ENCODE measurements around the gene MMS22L. TPM values are rescaled to one million over a fixed set of nuclear protein-coding genes. Genes with fewer than 3 reads are reported as not detected.
"Not testable (repeated sequence)": the region's sequence is repeated elsewhere in the genome, so short reads cannot be mapped to it uniquely, and the experiment has no call there.

MMS22L gene
- total and polyA plus RNA-seq, 11 donors = 0.61 to 6.6 (median 2.3) TPM

GRCh38 chr6:97175806-97176205 is 107.2 kb downstream of the MMS22L start:
- no peaks in the 10 kb centered on the region for H3K4me1 ChIP-seq
- TF ChIP-seq CTCF (IDR thresholded peaks at IDR 0.05) (no peak), POLR2A (IDR thresholded peaks at IDR 0.05) (no peak)
- H3K9me3 ChIP-seq = no peaks in the 10 kb centered on the region
- H3K27me3 ChIP-seq = no peaks in the 10 kb centered on the region
- no peak overlapping the region for H3K27ac ChIP-seq
- WGBS, 4 donors = 72 to 82% (median 78%) methylated on average over 4 of the region's 4 CpGs
- DNase-seq (no peak), ATAC-seq (no peak)
- H3K4me3 ChIP-seq = no peak overlapping the region
- H3K36me3 ChIP-seq = peaks cover 0 to 12% (median 3%) of the 10 kb centered on the region in 9 donors
- intact Hi-C loops (cut with DNase I) = no loop called here

DNA sequence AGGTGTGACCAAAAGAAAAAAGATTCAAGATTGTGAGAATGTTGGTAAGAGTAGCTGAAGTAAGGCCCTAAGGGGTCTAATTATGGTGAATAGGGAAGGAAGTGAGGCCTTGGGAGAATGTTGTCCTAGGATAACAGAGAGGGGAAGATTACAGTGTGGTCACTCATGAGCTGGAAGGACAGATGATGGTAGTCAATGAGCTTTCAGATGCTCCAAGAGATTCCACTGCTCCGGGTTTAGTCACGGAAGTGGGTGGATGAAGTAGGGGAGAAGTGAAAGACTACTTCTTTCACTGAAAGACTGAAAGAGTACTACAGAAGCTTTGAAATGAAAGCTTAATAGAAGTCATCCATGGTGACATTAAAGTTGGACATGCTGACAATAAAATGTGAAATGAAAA is 108.5 kb downstream of the MMS22L start:
- Histone ChIP-seq H3K4me1 (no peaks in the 10 kb centered on the region), H3K27ac (no peak overlapping the region), H3K9me3 (no peaks in the 10 kb centered on the region), H3K4me3 (no peak overlapping the region), H3K36me3 (peaks cover 0 to 12% (median 3%) of the 10 kb centered on the region in 9 donors), H3K27me3 (no peaks in the 10 kb centered on the region)
- ATAC-seq = no peak
- 89 to 98% (median 96%) methylated on average over 2 of the region's 2 CpGs for WGBS, 4 donors
- DNase-seq = no peak
- intact Hi-C loops (cut with DNase I) = no loop called here
- TF ChIP-seq POLR2A (IDR thresholded peaks at IDR 0.05) = no peak

- Histone ChIP-seq H3K27me3 (no peaks in the 10 kb centered on the region), H3K36me3 (peaks cover 0 to 22% (median 7%) of the 10 kb centered on the region in 9 donors), H3K9me3 (peaks cover 0 to 5% (median 0%) of the 10 kb centered on the region in 12 donors), H3K27ac (no peak overlapping the region), H3K4me1 (no peaks in the 10 kb centered on the region), H3K4me3 (no peak overlapping the region)
- ATAC-seq (no peak), DNase-seq (no peak)
- no peak for TF ChIP-seq POLR2A (IDR thresholded peaks at IDR 0.05)
- no peak for TF ChIP-seq CTCF (IDR thresholded peaks at IDR 0.05)
- intact Hi-C loops (cut with DNase I) = no loop called here
These were observed 122.7 kb downstream of the MMS22L start for GRCh38 chr6:97160280-97160679.

GRCh38 chr6:97155447-97155846 is 127.6 kb downstream of the MMS22L start:
- ATAC-seq, DNase-seq: not testable (repeated sequence)
- WGBS, 4 donors = 99 to 100% (median 99%) methylated on average over 5 of the region's 5 CpGs

DNA sequence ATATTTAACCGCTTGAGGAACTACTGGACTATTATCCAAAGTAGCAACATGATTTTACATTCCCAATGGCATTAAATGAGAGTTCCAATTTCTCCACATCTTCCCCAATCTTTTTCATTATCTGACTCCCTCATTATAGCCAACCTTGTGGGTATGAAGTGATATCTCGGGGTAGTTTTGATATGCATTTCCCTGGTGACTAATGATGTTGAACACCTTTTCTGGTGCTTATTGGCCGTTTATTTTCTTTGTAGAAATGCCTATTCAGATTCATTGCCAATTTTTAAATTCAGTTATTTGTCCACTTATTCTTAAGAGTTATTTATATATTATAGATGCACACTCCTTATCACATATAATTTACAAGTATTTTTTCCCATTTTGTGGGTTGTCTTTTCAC is 129.0 kb downstream of the MMS22L start:
- H3K27me3 ChIP-seq = no peaks in the 10 kb centered on the region
- no peak overlapping the region for H3K4me3 ChIP-seq
- H3K4me1 ChIP-seq = no peaks in the 10 kb centered on the region
- H3K9me3 ChIP-seq = peaks cover 0 to 10% (median 0%) of the 10 kb centered on the region in 12 donors
- H3K36me3 ChIP-seq = peaks cover 0 to 13% (median 0%) of the 10 kb centered on the region in 9 donors
- no peak overlapping the region for H3K27ac ChIP-seq
- ATAC-seq = no peak
- no peak for DNase-seq
- no peak for TF ChIP-seq CTCF (IDR thresholded peaks at IDR 0.05)
- no peak for TF ChIP-seq POLR2A (IDR thresholded peaks at IDR 0.05)
- 93 to 95% (median 94%) methylated on average over 3 of the region's 3 CpGs for WGBS, 4 donors
- intact Hi-C loops (cut with DNase I) = no loop called here

More at GRCh38 chr6:97155447-97155846, 127.6 kb downstream of the MMS22L start:
- intact Hi-C loops (cut with DNase I); H3K4me3 ChIP-seq; H3K27me3 ChIP-seq; H3K4me1 ChIP-seq; H3K27ac ChIP-seq: not testable (repeated sequence)
- Histone ChIP-seq H3K36me3 (peaks cover 0 to 14% (median 0%) of the 10 kb centered on the region in 9 donors), H3K9me3 (peaks cover 0 to 10% (median 0%) of the 10 kb centered on the region in 12 donors)

All from heart left ventricle (tissue), 16 donors.